Skeletal muscle satellite cell (primary cell): ENCODE measurements around the gene GOSR1.
A peak's percentile ranks its signal among the peaks of the same experiment; 100 is the strongest.
"Not testable (repeated sequence)": the region's sequence is repeated elsewhere in the genome, so short reads cannot be mapped to it uniquely, and the experiment has no call there.

ENCODE experiments used
- H3K27me3 ChIP-seq: 2 replicates; pipeline ENCODE4 v1.7.0; 2013; ENCODE audit warnings: low read length; ENCODE audit not compliant: control insufficient read depth, insufficient read depth
- H3K36me3 ChIP-seq: 2 replicates; pipeline ENCODE4 v1.7.0; 2013; ENCODE audit warnings: mild to moderate bottlenecking, control low read depth, low read length; ENCODE audit not compliant: insufficient read depth
- H3K4me1 ChIP-seq: 2 replicates; pipeline ENCODE4 v1.7.0; 2013; ENCODE audit warnings: low read length; ENCODE audit not compliant: control insufficient read depth, insufficient read depth
- H3K4me2 ChIP-seq: 2 replicates; pipeline ENCODE4 v1.7.0; 2013; ENCODE audit warnings: mild to moderate bottlenecking, low read length
- H3K4me3 ChIP-seq: 2 replicates; pipeline ENCODE4 v1.7.0; 2013; ENCODE audit warnings: low read length
- H3K9ac ChIP-seq: 2 replicates; pipeline ENCODE4 v1.7.0; 2013; ENCODE audit warnings: mild to moderate bottlenecking, low read depth, low read length, moderate library complexity
- H3K9me3 ChIP-seq: replicated peaks from 2 replicates; pipeline ENCODE4 v1.7.0; 2013; ENCODE audit warnings: mild to moderate bottlenecking, control low read depth, low read length

Gene GOSR1

DNA sequence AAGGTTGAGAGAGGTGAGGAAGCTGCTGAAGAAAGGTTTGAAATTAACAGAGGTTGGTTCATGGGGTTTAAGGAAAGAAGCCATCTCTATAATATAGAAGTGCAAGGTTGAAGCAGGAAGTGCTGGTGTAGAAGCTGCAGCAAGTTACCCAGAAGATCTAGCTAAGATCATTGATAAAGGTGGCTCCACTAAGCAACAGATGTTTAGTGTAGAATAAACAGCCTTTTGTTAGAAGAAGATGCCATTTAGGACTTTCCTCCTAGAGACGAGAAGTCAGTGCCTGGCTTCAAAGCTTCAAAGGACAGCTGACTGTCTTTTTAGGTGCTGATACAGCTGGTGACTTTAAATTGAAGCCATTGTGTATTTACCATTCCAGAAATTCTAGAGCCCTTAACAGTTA, 29.3 kb downstream of the GOSR1 start:
- H3K27me3 ChIP-seq, result no peaks in the 10 kb centered on the region
- H3K9ac ChIP-seq, result no peak overlapping the region

DNA sequence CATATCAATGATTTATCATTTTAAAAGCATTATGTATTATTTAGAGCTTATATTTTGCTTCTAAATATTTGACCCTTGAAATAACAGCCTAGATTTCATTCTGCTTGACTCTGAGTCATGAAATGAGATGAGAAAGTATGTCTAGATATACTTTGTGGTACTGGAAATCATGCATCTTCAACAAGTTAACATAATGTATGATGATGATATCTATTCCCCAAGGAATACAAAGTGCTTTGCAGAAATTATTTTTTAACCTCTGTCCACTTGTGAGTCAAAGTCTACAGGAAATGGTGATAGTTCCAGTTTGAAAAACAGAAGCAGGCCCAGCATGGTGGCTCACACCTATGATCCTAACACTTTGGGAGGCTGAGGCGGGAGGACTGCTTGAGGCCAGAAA, 36.1 kb downstream of the GOSR1 start:
- H3K4me1 ChIP-seq, result peaks cover 2% of the 10 kb centered on the region
- no peak overlapping the region for H3K4me2 ChIP-seq
- H3K4me3 ChIP-seq, result no peak overlapping the region
- no peaks in the 10 kb centered on the region for H3K27me3 ChIP-seq
- no peaks in the 10 kb centered on the region for H3K9me3 ChIP-seq
- H3K9ac ChIP-seq, result no peak overlapping the region
- peaks cover 31% of the 10 kb centered on the region for H3K36me3 ChIP-seq

More for the DNA sequence above, 29.3 kb downstream of the GOSR1 start:
- Histone ChIP-seq H3K36me3 (peaks cover 31% of the 10 kb centered on the region), H3K4me1 (no peaks in the 10 kb centered on the region), H3K9me3 (no peaks in the 10 kb centered on the region), H3K4me3 (no peak overlapping the region), H3K4me2 (no peak overlapping the region)

- no peak overlapping the region for H3K9ac ChIP-seq
- H3K9me3 ChIP-seq, result no peaks in the 10 kb centered on the region
- H3K36me3 ChIP-seq, result peaks cover 31% of the 10 kb centered on the region
- H3K4me1 ChIP-seq, result peaks cover 10% of the 10 kb centered on the region
- no peak overlapping the region for H3K4me3 ChIP-seq
- H3K27me3 ChIP-seq, result no peaks in the 10 kb centered on the region
- no peak overlapping the region for H3K4me2 ChIP-seq
Measured at GRCh38 chr17:30514895-30515596, 37.8 kb downstream of the GOSR1 start.

DNA sequence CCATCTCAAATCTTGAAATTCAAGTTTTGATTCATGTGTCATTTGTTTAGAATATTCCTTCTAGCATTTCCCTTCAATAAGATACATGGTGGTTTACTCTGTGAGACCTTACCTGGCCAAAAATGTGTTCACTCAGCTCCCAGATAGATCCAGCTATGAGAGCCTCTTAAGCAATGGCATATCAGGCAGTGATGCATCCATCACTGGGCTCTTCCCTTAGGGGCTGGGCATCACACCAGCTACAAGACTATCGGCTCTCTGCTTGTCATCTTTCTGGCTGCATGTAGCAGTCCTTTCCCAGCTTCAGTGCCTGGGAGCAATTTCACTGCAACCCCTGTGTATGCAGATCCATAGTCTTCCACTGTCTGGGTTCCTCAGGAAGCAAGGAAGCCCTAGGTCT, 40.6 kb downstream of the GOSR1 start:
- peaks cover 23% of the 10 kb centered on the region for H3K4me1 ChIP-seq
- H3K4me2 ChIP-seq, result no peak overlapping the region
- no peak overlapping the region for H3K4me3 ChIP-seq
- no peaks in the 10 kb centered on the region for H3K27me3 ChIP-seq
- H3K9ac ChIP-seq, result no peak overlapping the region
- H3K36me3 ChIP-seq, result peaks cover 34% of the 10 kb centered on the region
- H3K9me3 ChIP-seq, result no peaks in the 10 kb centered on the region

GRCh38 chr17:30519166-30519565, 42.0 kb downstream of the GOSR1 start:
- peak overlapping the region; percentile 43 for H3K9ac ChIP-seq
- no peak overlapping the region for H3K4me3 ChIP-seq
- H3K9me3 ChIP-seq, result no peaks in the 10 kb centered on the region
- peaks cover 23% of the 10 kb centered on the region for H3K4me1 ChIP-seq
- H3K27me3 ChIP-seq, result no peaks in the 10 kb centered on the region
- H3K4me2 ChIP-seq, result peak overlapping the region; percentile 75
- peaks cover 27% of the 10 kb centered on the region for H3K36me3 ChIP-seq

GRCh38 chr17:30519707-30520106, 42.5 kb downstream of the GOSR1 start:
- Histone ChIP-seq H3K9me3 (no peaks in the 10 kb centered on the region), H3K36me3 (peaks cover 27% of the 10 kb centered on the region), H3K4me2 (peak overlapping the region; percentile 75), H3K4me1 (peaks cover 27% of the 10 kb centered on the region), H3K4me3 (peak overlapping the region; percentile 13), H3K27me3 (no peaks in the 10 kb centered on the region), H3K9ac (peak overlapping the region; percentile 59)

GRCh38 chr17:30520436-30520835, 43.2 kb downstream of the GOSR1 start:
- H3K4me1 ChIP-seq, result peaks cover 29% of the 10 kb centered on the region
- H3K9ac ChIP-seq, result peak overlapping the region; percentile 59
- peaks cover 24% of the 10 kb centered on the region for H3K36me3 ChIP-seq
- peak overlapping the region; percentile 75 for H3K4me2 ChIP-seq
- no peaks in the 10 kb centered on the region for H3K27me3 ChIP-seq
- H3K9me3 ChIP-seq, result no peaks in the 10 kb centered on the region
- H3K4me3 ChIP-seq, result peak overlapping the region; percentile 5

DNA sequence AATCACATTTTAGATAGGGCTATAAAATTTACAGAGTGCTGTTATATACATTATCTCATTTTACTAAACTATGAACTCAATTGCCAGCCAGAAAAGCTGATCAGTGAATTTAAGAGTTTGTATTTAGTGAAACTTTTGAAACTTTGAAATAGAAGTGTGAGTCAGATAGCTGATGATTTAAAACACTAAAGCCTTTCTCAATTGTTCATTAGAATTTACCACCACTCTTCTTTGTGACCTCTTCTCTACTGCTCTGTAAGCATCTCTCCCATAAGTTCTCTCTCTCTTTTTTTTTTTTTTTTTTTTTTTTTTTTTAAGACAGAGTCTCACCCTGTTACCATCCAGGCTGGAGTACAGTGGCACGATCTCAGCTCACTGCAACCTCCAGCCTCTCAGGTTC, 43.7 kb downstream of the GOSR1 start:
- H3K36me3 ChIP-seq, result peaks cover 20% of the 10 kb centered on the region
- H3K9ac ChIP-seq, result peak overlapping the region; percentile 59
- peaks cover 29% of the 10 kb centered on the region for H3K4me1 ChIP-seq
- no peak overlapping the region for H3K4me3 ChIP-seq
- peak overlapping the region; percentile 75 for H3K4me2 ChIP-seq
- no peaks in the 10 kb centered on the region for H3K9me3 ChIP-seq
- H3K27me3 ChIP-seq, result no peaks in the 10 kb centered on the region

DNA sequence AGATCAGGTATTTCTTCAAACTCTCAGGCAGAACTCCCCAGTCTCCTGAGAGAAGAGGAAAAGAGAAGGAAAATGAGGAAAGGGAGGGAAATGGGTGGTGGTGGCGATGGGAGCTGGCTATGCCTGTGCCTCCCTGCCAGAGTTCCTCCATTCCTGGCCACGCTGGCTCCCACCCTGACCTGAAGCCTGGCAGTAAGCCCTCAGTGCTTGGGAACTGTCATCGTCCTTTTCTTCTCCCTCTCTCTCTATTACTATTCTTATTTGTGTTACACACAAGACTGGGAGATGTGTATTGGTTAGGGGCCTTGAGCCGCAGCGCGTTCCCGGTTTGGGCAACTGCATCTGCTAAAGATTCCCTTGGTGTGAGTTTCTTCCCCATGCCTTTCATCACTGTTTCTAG, 44.6 kb downstream of the GOSR1 start:
- Histone ChIP-seq H3K36me3 (peaks cover 20% of the 10 kb centered on the region), H3K4me3 (no peak overlapping the region), H3K4me1 (peaks cover 29% of the 10 kb centered on the region), H3K9ac (no peak overlapping the region), H3K9me3 (no peaks in the 10 kb centered on the region), H3K4me2 (no peak overlapping the region), H3K27me3 (no peaks in the 10 kb centered on the region)

GRCh38 chr17:30523236-30523635, 46.0 kb downstream of the GOSR1 start:
- Histone ChIP-seq H3K36me3 (peaks cover 15% of the 10 kb centered on the region), H3K4me1 (peaks cover 26% of the 10 kb centered on the region)
- H3K27me3 ChIP-seq, H3K4me2 ChIP-seq, H3K9ac ChIP-seq, H3K9me3 ChIP-seq, H3K4me3 ChIP-seq: not testable (repeated sequence)

DNA sequence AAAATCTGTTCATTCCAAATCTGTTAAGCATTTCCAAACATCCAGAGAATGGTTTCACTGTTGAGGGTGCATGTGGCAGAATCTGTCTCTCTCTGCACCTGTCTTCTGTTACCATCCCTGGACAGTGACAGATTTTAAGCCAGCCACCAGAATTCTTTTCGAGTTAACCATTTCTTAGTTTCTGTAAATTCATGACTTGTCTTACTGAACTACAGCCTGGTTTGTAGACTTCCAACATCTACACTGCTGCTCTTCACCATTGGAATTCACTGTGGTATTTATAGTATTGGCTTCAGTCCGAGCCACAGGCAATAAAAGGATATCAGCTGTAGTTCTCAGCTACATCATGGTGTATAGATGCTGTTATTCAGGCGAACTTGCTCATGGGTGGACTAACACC, 47.6 kb downstream of the GOSR1 start:
- Histone ChIP-seq H3K27me3 (no peaks in the 10 kb centered on the region), H3K4me1 (peaks cover 21% of the 10 kb centered on the region), H3K9me3 (no peaks in the 10 kb centered on the region), H3K36me3 (peaks cover 15% of the 10 kb centered on the region), H3K9ac (no peak overlapping the region), H3K4me2 (no peak overlapping the region), H3K4me3 (no peak overlapping the region)

DNA sequence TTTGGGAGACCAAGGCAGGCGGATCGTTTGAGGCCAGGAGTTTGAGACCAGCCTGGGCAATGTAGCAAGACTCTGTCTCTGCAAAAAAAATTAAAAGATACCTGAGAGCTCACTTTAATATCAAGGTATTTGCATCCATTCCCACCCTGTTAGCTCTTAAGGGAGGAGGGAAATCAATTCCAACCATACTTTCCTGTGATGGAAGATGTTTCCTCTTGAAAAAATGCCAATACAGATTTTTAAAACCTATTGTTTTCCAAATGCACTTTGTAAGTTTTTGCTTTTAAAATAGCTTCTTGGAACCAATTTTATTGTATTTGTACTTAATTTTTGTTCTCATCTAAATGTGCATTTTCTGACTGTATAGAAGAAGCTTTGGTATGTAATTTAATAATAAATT, 49.2 kb downstream of the GOSR1 start:
- Histone ChIP-seq H3K4me3 (no peak overlapping the region), H3K9ac (no peak overlapping the region), H3K4me2 (no peak overlapping the region), H3K27me3 (no peaks in the 10 kb centered on the region), H3K4me1 (peaks cover 6% of the 10 kb centered on the region), H3K9me3 (no peaks in the 10 kb centered on the region), H3K36me3 (peaks cover 11% of the 10 kb centered on the region)
